K562 (cell line): ENCODE results near the gene WDFY2. TPM values are rescaled to one million over a fixed set of nuclear protein-coding genes. Genes with fewer than 3 reads are reported as not detected.

ENCODE experiments used
- ATAC-seq: fragments of 200-7000 bp; cut with Tn5 transposase; 3 replicates; pipeline ENCODE4 v1.9.1; 2020; ENCODE audit warnings: moderate library complexity
- BruUV-seq: library from RNA; stranded (reverse); fragments of 400-500 nt; replicated peaks from 2 replicates; lab custom pipeline; 2021; lab: Mats Ljungman, UMichigan
- CTCF ChIA-PET: fragments of 300-600 bp; formaldehyde crosslinking; extraction: SDS; loops from one replicate; lab custom pipeline; 2021; ENCODE audit warnings: low intra/inter-chr PET ratio; lab: Yijun Ruan, JAX
- POLR2A ChIA-PET: fragments of 300-600, 350-650 bp; sonication (Branson Sonifier 250); formaldehyde crosslinking; extraction: SDS; loops from one replicate; lab custom pipeline; 2021; ENCODE audit warnings: antibody characterized with exemption, inconsistent platforms; lab: Yijun Ruan, JAX
- DNase-seq, 4 experiments: peaks; one replicate each; pipeline versions ENCODE4 v3.0.0 to v3.0.0-alpha.2; 2011 to 2018; ENCODE audit warnings: low spot score in 3 of 4, mixed read lengths in 3 of 4; ENCODE audit errors: extremely low read depth in 1 of 4
- FAIRE-seq: peaks from 2 replicates; lab custom pipeline; 2011; peaks lifted over from hg19 to GRCh38; lab: Jason Lieb, UNC
- H2AFZ ChIP-seq: 2 replicates; pipeline ENCODE4 v1.6.0; 2011; ENCODE audit warnings: low read depth, low read length, control low read depth, inconsistent platforms
- H3K27ac ChIP-seq: fragments of 200-600 bp; 3 replicates; pipeline ENCODE4 v1.8.0; 2011; ENCODE audit warnings: low read depth, mild to moderate bottlenecking, control low read depth, inconsistent platforms, low read length, moderate library complexity, mixed read lengths; ENCODE audit errors: extremely low read depth
- H3K27me3 ChIP-seq, 2 experiments: fragments of 300-600 bp in 1 of 2; 2 replicates in 1 of 2; 3 replicates in 1 of 2; pipeline versions ENCODE4 v1.6.0 to v1.8.0; 2011; ENCODE audit warnings: inconsistent platforms in 2 of 2, low read length in 2 of 2, mild to moderate bottlenecking in 1 of 2, mixed read lengths in 1 of 2, moderate library complexity in 1 of 2; ENCODE audit not compliant: control insufficient read depth in 2 of 2, insufficient read depth in 2 of 2
- H3K36me3 ChIP-seq: fragments of 300-600 bp; 3 replicates; pipeline ENCODE4 v1.8.0; 2011; ENCODE audit warnings: mild to moderate bottlenecking, low read length, inconsistent platforms; ENCODE audit not compliant: control insufficient read depth, insufficient read depth
- H3K4me1 ChIP-seq, 2 experiments: fragments of 200-600 bp in 1 of 2; replicated peaks in 1 of 2; 2 replicates in 1 of 2; 3 replicates in 1 of 2; pipeline versions ENCODE4 v1.5.1 to v1.8.0; 2011; ENCODE audit warnings: inconsistent platforms in 2 of 2, low read length in 2 of 2, mild to moderate bottlenecking in 1 of 2, mixed read lengths in 1 of 2, moderate library complexity in 1 of 2; ENCODE audit not compliant: control insufficient read depth in 2 of 2, insufficient read depth in 2 of 2
- H3K4me2 ChIP-seq: 2 replicates; pipeline ENCODE4 v1.6.1; 2011; ENCODE audit warnings: low read length, control low read depth, inconsistent platforms, mixed read lengths; ENCODE audit not compliant: insufficient read depth
- H3K4me3 ChIP-seq: fragments of 200-600 bp; sonication (generic), shearing (Covaris generic); 2 replicates; pipeline ENCODE4 v1.5.1; 2016; ENCODE audit warnings: control low read depth, inconsistent platforms
- H3K79me2 ChIP-seq: fragments of 200-600 bp; 3 replicates; pipeline ENCODE4 v1.8.0; 2011; ENCODE audit warnings: low read length, inconsistent platforms; ENCODE audit not compliant: control insufficient read depth, insufficient read depth
- H3K9ac ChIP-seq, 2 experiments: 2 replicates each; pipeline versions ENCODE4 v1.6.0 to v1.6.1; 2011; ENCODE audit warnings: low read depth in 2 of 2, low read length in 2 of 2, control low read depth in 1 of 2, inconsistent platforms in 1 of 2, mild to moderate bottlenecking in 1 of 2, mixed read lengths in 1 of 2; ENCODE audit not compliant: insufficient read depth in 1 of 2
- H3K9me1 ChIP-seq: one replicate; pipeline ENCODE4 v1.6.0; 2011; ENCODE audit warnings: inconsistent platforms, mild to moderate bottlenecking, low read length, moderate library complexity; ENCODE audit not compliant: control insufficient read depth, insufficient read depth
- H3K9me3 ChIP-seq: replicated peaks from 2 replicates; pipeline ENCODE4 v1.5.1; 2011; ENCODE audit warnings: low read depth, low read length, inconsistent platforms; ENCODE audit not compliant: control insufficient read depth, insufficient read depth
- H4K20me1 ChIP-seq: replicated peaks from 2 replicates; pipeline ENCODE4 v1.6.1; 2011; ENCODE audit warnings: low read length, inconsistent platforms, mixed read lengths; ENCODE audit not compliant: control insufficient read depth, insufficient read depth
- GABPA ChIP-seq: fragments of 200-800 bp; sonication (Bioruptor generic); conservative IDR thresholded peaks from 2 replicates; pipeline ENCODE4 v1.6.1; 2016; ENCODE audit warnings: low read depth, missing genetic modification characterization, missing compliant biosample characterization
- HDAC3 ChIP-seq: fragments of 450-650 bp; IDR thresholded peaks from 2 replicates; pipeline ENCODE4 v1.6.1; 2018; ENCODE audit warnings: borderline replicate concordance, mild to moderate bottlenecking, moderate library complexity; ENCODE audit not compliant: partially characterized antibody
- KLF13 ChIP-seq: fragments of 450-650 bp; IDR thresholded peaks from 2 replicates; pipeline ENCODE4 v1.6.1; 2016; ENCODE audit warnings: missing genetic modification characterization, low read depth, mild to moderate bottlenecking, missing compliant biosample characterization, moderate library complexity, borderline replicate concordance
- ZBTB2 ChIP-seq: fragments of 450-650 bp; IDR thresholded peaks from 2 replicates; pipeline ENCODE4 v1.6.1; 2016; ENCODE audit warnings: antibody characterized with exemption
- WGBS: fragments of 100-300 bp; shearing (Covaris generic); methylation state at CpG from one replicate; pipeline ENCODE4 v1.1.6; 2016; ENCODE audit warnings: low coverage, mixed read lengths; ENCODE audit not compliant: insufficient coverage; ENCODE audit errors: missing lambda C conversion rate; 5-methylcytosine and 5-hydroxymethylcytosine counted together
- in situ Hi-C: fragments of 300-500 bp; cut with MboI; formaldehyde crosslinking; loops from 4 replicates; pipeline ENCODE4 v1.15.0; 2018; ENCODE audit warnings: inconsistent platforms, mixed read lengths
- intact Hi-C: fragments of 100-400 bp; cut with micrococcal nuclease; formaldehyde crosslinking; loops from 2 replicates; pipeline ENCODE4 v1.14.2; 2022
- polyA plus RNA-seq, 8 experiments: library from polyadenylated mRNA; depleted of rRNA in 4 of 8; stranded (reverse) in 5 of 8; unstranded in 3 of 8; fragments of >200 nt; fragmentation: Nextera tagmentation in 2 of 8; fragmentation: Illumina TruSeq in 1 of 8; extraction: Ambion mirVana in 2 of 8; extraction: Trizol in 1 of 8; gene quantifications; 2 replicates each; pipeline versions ENCODE4 v1.2.1 to v1.2.3, GENCODE V29; 2011 to 2014; ENCODE audit warnings: inconsistent platforms in 1 of 8, missing spikeins in 1 of 8
- total RNA-seq, 7 experiments: library from RNA; depleted of rRNA in 6 of 7; stranded (reverse); fragments of >200 nt in 6 of 7; fragmentation: Illumina TruSeq in 2 of 7; extraction: Trizol in 2 of 7; gene quantifications; 2 replicates each; pipeline versions ENCODE4 v1.2.1 to v1.2.3, GENCODE V29; 2011 to 2021; ENCODE audit warnings: low replicate concordance in 1 of 7
- TF ChIP-seq, protein P1 (sequence below): fragments of 450-650 bp; conservative IDR thresholded peaks from 2 replicates; pipeline ENCODE4 v1.6.1; 2016; ENCODE audit warnings: missing genetic modification characterization, low read depth, mild to moderate bottlenecking, missing compliant biosample characterization, moderate library complexity

The WDFY2 gene
- total and polyA plus RNA-seq, 9 of the 15 experiments (the other 6 are each of a cell fraction or from before 2014, with no cell fraction given): 0.66 to 6.4 (median 4.4) TPM

GRCh38 chr13:51794964-51795363, 210.7 kb downstream of the WDFY2 start:
- in situ Hi-C loops (loop anchor here (10.0 kb wide), 2 partner anchors 350 to 670 kb away; no protein-coding TSS in a partner anchor), intact Hi-C loops (loop anchor here (5.0 kb wide), 1 partner anchor 358 kb away; no protein-coding TSS in a partner anchor)
- H3K4me3 ChIP-seq: no peak overlapping the region
- H3K27ac ChIP-seq: no peak overlapping the region
- 50% methylated on average over 2 of the region's 4 CpGs for WGBS
- no peaks in the 10 kb centered on the region for H3K9me3 ChIP-seq
- FAIRE-seq: no peak
- POLR2A ChIA-PET: interaction anchor here (0.7 kb wide), 1 partner anchor 342 kb away, joined by 4 read pairs; the partner anchor contains the start of gene INTS6
- H3K9me1 ChIP-seq: no peaks in the 10 kb centered on the region
- TF ChIP-seq, protein P1, sequence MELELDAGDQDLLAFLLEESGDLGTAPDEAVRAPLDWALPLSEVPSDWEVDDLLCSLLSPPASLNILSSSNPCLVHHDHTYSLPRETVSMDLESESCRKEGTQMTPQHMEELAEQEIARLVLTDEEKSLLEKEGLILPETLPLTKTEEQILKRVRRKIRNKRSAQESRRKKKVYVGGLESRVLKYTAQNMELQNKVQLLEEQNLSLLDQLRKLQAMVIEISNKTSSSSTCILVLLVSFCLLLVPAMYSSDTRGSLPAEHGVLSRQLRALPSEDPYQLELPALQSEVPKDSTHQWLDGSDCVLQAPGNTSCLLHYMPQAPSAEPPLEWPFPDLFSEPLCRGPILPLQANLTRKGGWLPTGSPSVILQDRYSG: no peak
- TF ChIP-seq, all 486 proteins: peak for 0
- H4K20me1 ChIP-seq: no peaks in the 10 kb centered on the region
- H3K79me2 ChIP-seq: no peaks in the 10 kb centered on the region
- no peak for ATAC-seq
- no peaks in the 10 kb centered on the region for H3K36me3 ChIP-seq
- no peak overlapping the region for H3K9ac ChIP-seq
- DNase-seq: no peak
- H2AFZ ChIP-seq: no peak overlapping the region
- no TSS peak for BruUV-seq
- peaks cover 11 to 13% of the 10 kb centered on the region in 2 experiments; a peak in 4 of 5 replicates for H3K4me1 ChIP-seq
- H3K4me2 ChIP-seq: no peak overlapping the region
- no peaks in the 10 kb centered on the region for H3K27me3 ChIP-seq
- CTCF ChIA-PET: no interaction called here

DNA sequence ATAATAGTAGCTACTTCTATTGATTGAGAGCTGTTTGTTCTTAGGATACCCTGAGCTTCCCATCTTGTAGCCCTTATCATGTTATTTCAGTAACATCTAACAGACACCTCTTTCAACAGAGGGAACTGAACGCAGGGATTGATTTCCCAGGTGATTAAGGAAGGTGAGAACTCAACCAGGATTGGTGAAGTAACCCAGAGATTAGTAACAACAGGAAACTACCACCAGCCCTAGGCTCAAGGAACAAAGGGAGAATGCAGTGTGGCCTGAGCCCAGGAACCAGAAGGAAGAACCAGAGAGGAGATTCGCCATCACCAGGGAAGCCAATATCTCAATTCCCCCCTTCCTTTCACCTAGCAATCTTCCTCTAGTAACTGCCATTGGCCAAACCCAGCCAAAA, 211.2 kb downstream of the WDFY2 start:
- no peak for FAIRE-seq
- Histone ChIP-seq H3K4me1 (peaks cover 11 to 13% of the 10 kb centered on the region in 2 experiments; a peak in 4 of 5 replicates), H3K4me3 (no peak overlapping the region), H3K27ac (no peak overlapping the region), H3K79me2 (no peaks in the 10 kb centered on the region), H2AFZ (no peak overlapping the region), H3K9me3 (no peaks in the 10 kb centered on the region), H3K9me1 (no peaks in the 10 kb centered on the region), H3K27me3 (peaks cover 0 to 3% of the 10 kb centered on the region in 2 experiments; a peak in 2 of 5 replicates), H3K36me3 (no peaks in the 10 kb centered on the region), H3K9ac (no peak overlapping the region)
- CTCF ChIA-PET: no interaction called here
- 25% methylated on average over 1 of the region's 2 CpGs for WGBS
- in situ Hi-C loops: loop anchor here (10.0 kb wide), 2 partner anchors 351 to 671 kb away; no protein-coding TSS in a partner anchor
- POLR2A ChIA-PET: interaction anchor here (0.7 kb wide), 1 partner anchor 342 kb away, joined by 4 read pairs; the partner anchor contains the start of gene INTS6
- no peak for TF ChIP-seq HDAC3
- TF ChIP-seq KLF13: no peak
- no peak for TF ChIP-seq GABPA (tag)
- TF ChIP-seq ZBTB2: no peak
- TF ChIP-seq, all 486 proteins: peak for 0
- DNase-seq (no peak), ATAC-seq (no peak)
- intact Hi-C loops: no loop called here
- H3K4me2 ChIP-seq: no peak overlapping the region
- H4K20me1 ChIP-seq: no peaks in the 10 kb centered on the region
- no TSS peak for BruUV-seq
